ENCODE results near the gene ACOT4. TPM values are rescaled to one million over a fixed set of nuclear protein-coding genes. Genes with fewer than 3 reads are reported as not detected.
"Not testable (repeated sequence)": the region's sequence is repeated elsewhere in the genome, so short reads cannot be mapped to it uniquely, and the experiment has no call there.

ACOT4 gene
- total RNA-seq, 1 donor from 2014 or later, result 1.7 TPM

DNA sequence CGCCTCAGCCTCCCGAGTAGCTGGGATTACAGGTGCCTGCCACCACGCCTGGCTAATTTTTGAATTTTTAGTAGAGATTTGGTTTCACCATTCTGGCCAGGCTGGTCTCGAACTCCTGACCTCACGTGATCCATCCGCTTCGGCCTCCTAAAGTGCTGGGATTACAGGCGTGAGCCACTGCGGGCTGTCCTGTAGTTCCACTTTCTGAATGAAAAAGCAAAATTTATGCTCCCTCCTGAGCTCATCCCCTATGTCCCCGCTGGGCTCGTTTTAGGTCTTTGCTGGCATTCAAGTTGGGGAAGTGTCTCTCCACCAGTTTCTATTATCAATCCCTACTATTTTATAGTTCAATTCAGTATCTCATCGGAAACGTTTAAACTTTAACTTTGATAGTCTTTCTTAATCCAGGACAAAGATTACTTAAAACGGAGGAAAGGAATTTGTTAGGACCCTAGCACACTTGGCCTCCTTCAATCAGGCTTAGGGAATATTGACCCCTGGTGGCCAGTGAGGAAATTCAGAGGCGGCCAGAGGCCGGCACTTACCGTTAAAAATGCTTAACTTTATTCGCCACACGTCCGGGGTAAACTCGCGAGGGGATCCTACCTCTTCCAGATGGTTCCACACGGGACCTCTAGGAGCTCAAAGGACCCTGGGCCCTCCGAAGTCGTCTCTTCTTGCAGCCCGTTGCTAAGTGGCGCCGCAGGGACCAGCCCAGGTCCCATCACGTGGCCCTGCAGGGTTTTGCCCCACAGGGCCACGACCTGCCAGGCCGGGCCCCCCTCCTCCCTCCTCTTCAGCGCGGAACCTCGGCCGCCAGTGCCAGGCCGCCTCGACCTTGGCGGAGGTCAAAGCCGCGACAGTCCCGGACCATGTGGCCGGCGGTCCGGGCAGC, 41.7 kb downstream of the ACOT4 start:
- peak; percentile 33 for DNase-seq

DNA sequence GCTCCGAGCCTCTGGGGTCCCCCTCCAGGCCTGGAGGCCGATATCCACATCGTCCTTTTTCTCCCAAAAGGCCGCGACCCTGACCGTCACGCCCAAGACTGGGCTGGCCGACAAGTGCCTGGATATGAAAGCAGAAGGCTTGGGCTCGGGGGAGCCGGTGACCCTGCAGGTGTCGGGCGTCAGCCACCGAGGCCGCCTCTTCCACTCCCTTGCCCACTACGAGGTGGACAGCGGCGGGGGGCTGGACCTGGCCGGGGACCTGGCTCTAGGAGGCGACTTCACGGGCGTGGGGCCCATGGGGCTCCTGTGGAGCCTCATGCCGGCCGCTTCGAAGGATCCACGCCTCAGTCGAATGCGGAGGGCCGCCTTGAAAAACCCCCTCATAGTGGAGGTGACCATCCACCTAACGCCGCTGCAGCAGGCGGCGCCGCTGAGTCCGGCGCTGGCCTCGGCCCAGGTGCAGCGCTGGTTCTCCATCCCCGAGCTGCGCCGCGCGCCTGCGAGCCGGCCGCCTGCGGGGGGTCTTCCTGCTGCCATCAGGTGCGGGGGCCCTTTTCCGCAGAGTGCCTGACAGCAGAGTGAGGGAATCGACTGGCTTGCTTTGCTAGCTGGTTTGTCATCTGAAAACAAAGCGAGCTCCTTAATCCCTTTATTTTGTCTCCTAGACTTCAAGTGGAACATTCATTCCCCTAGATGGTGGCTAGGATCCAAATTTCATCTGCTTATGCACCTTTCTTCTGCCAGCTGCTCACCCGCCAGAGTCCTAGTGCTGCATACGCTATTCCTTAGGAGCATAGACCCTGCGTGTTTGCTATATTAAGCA, 42.5 kb downstream of the ACOT4 start:
- peak; percentile 33 for DNase-seq

GRCh38 chr14:73636355-73636754, 44.7 kb downstream of the ACOT4 start:
- not testable (repeated sequence) for DNase-seq

DNA sequence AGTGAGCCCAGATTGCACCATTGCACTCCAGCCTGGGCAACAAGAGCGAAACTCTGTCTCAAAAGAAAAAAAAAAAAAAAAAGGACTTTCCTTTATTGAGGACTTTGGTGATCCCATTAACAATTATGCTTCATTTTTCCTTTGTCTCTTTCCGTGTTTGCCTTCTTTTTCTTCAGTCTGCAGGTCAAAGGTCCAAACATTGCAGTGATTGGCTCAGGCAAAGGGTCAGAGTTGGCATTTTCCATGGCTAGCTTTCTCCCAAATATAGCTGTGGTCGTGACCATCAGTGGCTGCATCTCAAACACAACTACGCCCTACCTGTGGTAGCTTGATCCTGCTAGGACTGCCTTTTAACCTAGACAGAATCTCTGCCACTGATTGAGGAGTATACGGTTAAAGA, 46.2 kb downstream of the ACOT4 start:
- no peak for DNase-seq

- no peak for DNase-seq
Measured at GRCh38 chr14:73640796-73641365, 49.2 kb downstream of the ACOT4 start.

DNA sequence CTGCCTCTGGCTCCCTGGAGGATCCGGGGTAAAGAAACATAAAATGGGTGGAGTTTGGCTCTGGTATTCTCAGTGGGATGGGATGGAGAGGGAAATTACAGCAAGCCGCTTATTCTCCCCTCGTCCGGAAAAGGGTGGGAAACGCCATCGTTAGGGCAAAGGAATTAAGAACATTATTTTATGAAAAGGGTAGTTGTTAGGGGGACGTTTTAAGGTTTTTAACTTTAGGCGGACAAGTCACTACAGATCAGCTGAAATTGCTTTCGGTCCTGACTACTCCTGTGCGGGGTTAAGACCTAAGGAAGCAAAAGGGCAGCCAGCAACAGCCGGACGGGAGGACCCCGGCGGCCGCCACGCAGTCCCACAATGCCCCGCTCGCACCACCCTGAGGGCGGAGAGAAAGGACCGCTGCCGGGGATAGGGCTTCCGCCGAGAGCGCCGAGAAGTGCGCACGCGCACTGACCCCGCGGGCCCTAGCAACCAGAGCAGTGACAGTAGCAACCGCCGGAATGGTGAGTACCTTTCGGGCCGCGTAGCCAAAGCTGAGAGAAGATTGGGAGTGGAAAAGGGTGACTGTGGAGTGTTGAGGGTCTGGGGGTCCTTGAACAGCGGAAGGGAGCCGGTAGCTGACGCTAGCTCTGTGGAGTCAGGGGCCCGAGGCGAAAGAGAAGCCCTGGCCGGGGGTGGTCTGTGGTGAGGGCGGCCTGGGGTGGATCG, 53.0 kb downstream of the ACOT4 start, which contains the start of gene DNAL1:
DNAL1 (plus strand) TSS at position 456 of the 717 bp plus-strand sequence; CDS start at position 510, 54 bp downstream.
- peak; percentile 92 for DNase-seq

DNA sequence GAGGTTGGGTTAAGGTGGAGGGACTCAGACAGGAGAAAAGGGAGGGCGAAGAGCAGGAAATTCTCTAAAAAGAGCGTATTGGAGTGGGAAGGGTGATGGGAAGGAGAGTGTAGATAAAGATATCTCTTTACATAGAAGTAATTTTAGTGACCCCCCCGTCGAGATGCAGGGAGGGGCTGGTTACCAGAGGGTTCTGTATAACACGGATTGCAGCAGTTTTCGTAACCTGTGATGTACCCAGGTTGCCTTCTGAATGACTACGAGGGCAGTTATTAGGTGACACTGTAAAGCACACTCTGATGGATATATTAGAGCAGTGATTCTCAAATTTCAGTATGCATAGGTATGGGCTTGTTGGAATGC, 53.6 kb downstream of the ACOT4 start:
- no peak for DNase-seq

Other genes with a start within 250 kb of the ACOT4 start
- gene NUMB, start 133.3 kb upstream of the ACOT4 start, total RNA-seq, result 18.7 TPM
- gene RIOX1, start 100.9 kb upstream of the ACOT4 start, total RNA-seq, result 28.2 TPM
- gene ACOT1, start 54.7 kb upstream of the ACOT4 start, total RNA-seq, result 3.3 TPM
- 1.4 TPM for gene HEATR4, start 32.9 kb upstream of the ACOT4 start, total RNA-seq
- gene ACOT2, start 22.7 kb upstream of the ACOT4 start, total RNA-seq, result 36.0 TPM
- gene ACOT6, start 20.6 kb downstream of the ACOT4 start, total RNA-seq, result not detected
- 30.6 TPM for gene DNAL1, start 53.1 kb downstream of the ACOT4 start, total RNA-seq
- gene PNMA1, start 122.5 kb downstream of the ACOT4 start, total RNA-seq, result 76.1 TPM